ENCODE results near the gene ZNF804B.

The ZNF804B gene

DNA sequence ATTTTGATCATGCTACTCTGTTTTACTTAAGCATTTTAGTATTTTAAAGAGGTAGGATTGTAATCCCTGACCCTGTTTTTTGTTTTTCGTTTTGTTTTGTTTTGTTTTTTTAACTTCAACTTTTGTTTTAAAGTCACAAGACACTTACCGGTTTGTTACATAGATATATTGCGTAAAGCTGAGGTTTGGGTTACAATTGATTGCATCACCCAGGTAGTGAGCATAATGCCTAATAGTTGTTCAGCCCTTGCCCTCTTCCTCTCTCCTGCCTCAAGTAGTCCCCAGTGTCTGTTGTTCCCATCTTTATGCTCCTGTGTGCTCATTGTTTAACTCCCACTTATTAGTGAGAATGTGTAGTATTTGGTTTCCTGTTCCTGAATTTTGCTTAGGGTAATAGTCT lies 129.2 kb downstream of the ZNF804B start:
- DNase-seq (ENCODE audit: extremely low read depth, low read depth), result no peak
- H3K4me3 ChIP-seq (replicated peaks; ENCODE audit: low read depth, low read length), result no peak overlapping the region
- TF ChIP-seq, protein P1, sequence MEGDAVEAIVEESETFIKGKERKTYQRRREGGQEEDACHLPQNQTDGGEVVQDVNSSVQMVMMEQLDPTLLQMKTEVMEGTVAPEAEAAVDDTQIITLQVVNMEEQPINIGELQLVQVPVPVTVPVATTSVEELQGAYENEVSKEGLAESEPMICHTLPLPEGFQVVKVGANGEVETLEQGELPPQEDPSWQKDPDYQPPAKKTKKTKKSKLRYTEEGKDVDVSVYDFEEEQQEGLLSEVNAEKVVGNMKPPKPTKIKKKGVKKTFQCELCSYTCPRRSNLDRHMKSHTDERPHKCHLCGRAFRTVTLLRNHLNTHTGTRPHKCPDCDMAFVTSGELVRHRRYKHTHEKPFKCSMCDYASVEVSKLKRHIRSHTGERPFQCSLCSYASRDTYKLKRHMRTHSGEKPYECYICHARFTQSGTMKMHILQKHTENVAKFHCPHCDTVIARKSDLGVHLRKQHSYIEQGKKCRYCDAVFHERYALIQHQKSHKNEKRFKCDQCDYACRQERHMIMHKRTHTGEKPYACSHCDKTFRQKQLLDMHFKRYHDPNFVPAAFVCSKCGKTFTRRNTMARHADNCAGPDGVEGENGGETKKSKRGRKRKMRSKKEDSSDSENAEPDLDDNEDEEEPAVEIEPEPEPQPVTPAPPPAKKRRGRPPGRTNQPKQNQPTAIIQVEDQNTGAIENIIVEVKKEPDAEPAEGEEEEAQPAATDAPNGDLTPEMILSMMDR (IDR thresholded peaks at IDR 0.05; ENCODE audit: low read depth, low read length, missing control alignments), result no peak

DNA sequence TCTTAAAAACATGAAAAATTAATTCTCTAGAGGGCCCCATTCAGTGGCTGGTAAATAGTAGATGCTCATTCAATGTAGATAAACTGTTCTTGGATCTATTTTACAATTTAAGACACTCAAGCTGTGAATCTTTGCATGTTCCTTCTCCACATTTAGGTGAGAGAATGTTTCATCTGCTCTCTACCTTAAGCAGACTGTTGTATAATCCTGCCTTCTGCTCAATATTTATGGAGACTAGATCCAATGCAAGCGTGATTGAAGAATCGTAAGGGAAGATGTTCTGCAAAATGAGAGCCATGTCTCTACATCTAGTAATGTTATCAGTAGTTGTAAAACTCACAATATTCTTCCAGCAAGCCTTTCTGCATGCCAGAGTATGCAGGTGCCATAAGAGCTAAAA lies 151.0 kb downstream of the ZNF804B start:
- no peak overlapping the region for H3K4me3 ChIP-seq (replicated peaks; ENCODE audit: low read depth, low read length)
- TF ChIP-seq, protein P1 (IDR thresholded peaks at IDR 0.05; ENCODE audit: low read depth, low read length, missing control alignments), result no peak
- DNase-seq (ENCODE audit: extremely low read depth, low read depth), result no peak

DNA sequence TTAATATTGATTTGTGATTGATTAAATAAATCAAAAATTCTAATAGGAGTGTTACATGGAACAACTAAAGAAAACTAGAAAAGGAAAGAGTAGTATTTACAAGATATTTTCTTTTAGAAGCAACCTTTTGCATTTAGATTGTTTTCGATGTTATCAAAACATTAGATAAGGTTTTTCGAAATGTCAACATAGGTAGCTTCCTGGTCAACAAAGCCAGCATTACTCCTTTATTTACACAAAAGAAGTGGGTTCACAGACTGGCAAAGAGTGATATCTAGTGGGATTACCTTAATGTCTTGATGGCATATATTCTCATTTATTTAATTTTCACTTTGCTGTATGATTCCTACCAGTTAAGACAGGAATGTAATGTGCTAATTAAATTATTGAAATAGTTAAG lies 153.4 kb downstream of the ZNF804B start:
- TF ChIP-seq, protein P1 (IDR thresholded peaks at IDR 0.05; ENCODE audit: low read depth, low read length, missing control alignments), result no peak

DNA sequence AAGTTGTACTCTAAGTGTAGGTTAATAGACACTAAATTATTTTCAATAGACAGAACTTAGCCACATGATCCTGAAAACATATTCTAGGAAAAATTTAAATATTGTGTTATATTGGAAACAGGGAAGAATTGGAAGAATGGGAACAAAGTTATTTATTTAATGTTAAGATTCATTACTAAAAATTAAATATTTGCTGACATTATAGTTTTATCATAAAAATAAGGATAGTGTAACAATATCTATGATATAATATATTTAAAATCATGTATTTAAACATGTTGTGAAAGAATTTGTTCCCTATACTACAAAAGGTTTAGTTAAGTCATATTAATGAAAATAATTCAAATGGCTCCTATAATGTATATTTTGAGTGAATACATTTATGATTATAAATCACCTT lies 156.1 kb downstream of the ZNF804B start:
- H3K4me3 ChIP-seq (replicated peaks; ENCODE audit: low read depth, low read length), result no peak overlapping the region
- DNase-seq (ENCODE audit: extremely low read depth, low read depth), result no peak
- TF ChIP-seq, protein P1 (IDR thresholded peaks at IDR 0.05; ENCODE audit: low read depth, low read length, missing control alignments), result no peak

More for the DNA sequence above, 153.4 kb downstream of the ZNF804B start:
- DNase-seq (ENCODE audit: extremely low read depth, low read depth), result no peak
- no peak overlapping the region for H3K4me3 ChIP-seq (replicated peaks; ENCODE audit: low read depth, low read length)

DNA sequence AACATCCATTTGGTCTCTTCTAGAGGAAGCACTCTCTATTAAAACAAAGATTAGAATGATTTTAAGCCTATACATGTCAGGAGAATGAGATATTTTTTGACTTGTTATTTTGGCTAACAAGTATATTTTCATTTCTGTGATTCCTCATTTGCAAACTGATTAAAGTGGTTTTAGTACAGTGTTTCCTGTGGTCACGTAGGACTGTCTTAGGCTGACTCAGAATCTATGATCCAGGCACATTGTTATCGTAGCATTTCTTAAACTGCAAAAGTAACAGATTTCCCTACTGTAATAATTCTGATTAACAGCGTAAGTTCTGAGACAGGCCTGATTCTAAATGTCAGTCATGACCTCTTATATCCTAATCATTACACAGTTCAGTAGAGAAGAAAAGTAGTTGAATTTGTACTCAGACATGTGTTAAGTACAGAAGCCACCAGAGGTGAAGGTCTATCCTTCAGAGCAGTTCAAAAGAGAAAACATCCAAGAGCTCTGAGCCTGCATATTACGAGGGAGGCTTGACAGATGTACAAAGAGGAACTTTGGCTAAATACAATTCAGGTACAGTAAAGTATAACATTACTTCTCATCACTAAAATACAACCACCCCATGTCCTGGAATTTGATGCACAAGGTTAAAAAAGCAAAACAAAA lies 160.1 kb downstream of the ZNF804B start:
- H3K4me3 ChIP-seq (replicated peaks; ENCODE audit: low read depth, low read length), result no peak overlapping the region
- no peak for DNase-seq (ENCODE audit: extremely low read depth, low read depth)
- TF ChIP-seq, protein P1 (IDR thresholded peaks at IDR 0.05; ENCODE audit: low read depth, low read length, missing control alignments), result no peak

DNA sequence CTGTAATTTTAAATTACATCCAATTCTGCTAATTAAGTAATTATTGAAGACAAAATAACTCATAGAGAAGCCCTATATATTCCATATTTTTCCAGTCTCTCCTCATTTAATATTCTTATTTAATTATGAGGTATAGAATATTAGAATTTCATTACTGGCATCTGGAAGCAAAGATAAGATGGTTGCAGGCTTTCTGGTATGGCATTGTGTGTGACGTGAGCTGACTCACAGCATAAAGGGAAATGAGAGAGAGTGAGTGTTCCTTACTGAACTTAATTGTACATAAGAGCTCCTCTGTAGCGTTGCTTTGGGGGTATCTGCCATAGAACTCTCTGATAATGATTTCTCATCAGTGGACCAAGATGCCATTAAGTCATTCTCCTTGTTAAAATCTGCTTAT lies 163.4 kb downstream of the ZNF804B start:
- TF ChIP-seq, protein P1 (IDR thresholded peaks at IDR 0.05; ENCODE audit: low read depth, low read length, missing control alignments), result no peak
- DNase-seq (ENCODE audit: extremely low read depth, low read depth), result no peak
- no peak overlapping the region for H3K4me3 ChIP-seq (replicated peaks; ENCODE audit: low read depth, low read length)

DNA sequence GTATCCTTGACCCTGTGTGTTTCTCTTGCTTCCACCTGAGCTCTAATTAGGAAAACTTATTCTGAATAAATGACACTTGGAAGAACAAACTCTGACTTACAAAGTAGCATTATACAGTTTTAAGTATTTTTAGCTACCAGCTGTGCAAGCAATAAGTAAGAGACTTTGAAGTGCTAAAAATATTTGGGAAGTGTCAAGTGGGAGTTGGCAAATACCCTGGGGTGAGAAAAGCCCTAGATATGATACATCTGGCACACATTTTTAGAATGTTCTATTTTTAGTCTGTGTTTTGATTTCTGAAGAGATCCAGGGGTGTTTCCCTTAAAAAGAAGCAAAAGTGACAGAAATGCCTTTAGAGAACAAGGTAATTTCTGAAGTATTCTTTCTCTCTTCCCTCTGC lies 168.8 kb downstream of the ZNF804B start:
- DNase-seq (ENCODE audit: extremely low read depth, low read depth), result no peak
- no peak overlapping the region for H3K4me3 ChIP-seq (replicated peaks; ENCODE audit: low read depth, low read length)
- TF ChIP-seq, protein P1 (IDR thresholded peaks at IDR 0.05; ENCODE audit: low read depth, low read length, missing control alignments), result no peak
